Psoas muscle (tissue), 8 donors: ENCODE measurements around the gene SRGAP3. TPM values are rescaled to one million over a fixed set of nuclear protein-coding genes. Genes with fewer than 3 reads are reported as not detected.

Experiments
- ATAC-seq, 4 donors: fragments of 200-7000 bp; cut with Tn5 transposase; one replicate each; pipeline ENCODE4 v1.9.1; 2020; ENCODE audit warnings: moderate library complexity in 3 of 4, mild to moderate bottlenecking in 2 of 4
- DNase-seq, 2 donors: peaks; one replicate each; pipeline ENCODE4 v3.0.0-alpha.2; 2020
- H3K27ac ChIP-seq: fragments of 200-600 bp; one replicate; pipeline ENCODE4 v1.8.0; 2022
- H3K27me3 ChIP-seq, 3 donors: fragments of 200-600 bp in 1 of 3; one replicate each; pipeline versions ENCODE4 v1.6.1 to v1.8.0; 2013 to 2022; ENCODE audit warnings: low read length in 2 of 3, mild to moderate bottlenecking in 2 of 3, moderate library complexity in 1 of 3; ENCODE audit not compliant: insufficient read depth in 3 of 3
- H3K36me3 ChIP-seq, 2 donors: fragments of 200-600 bp in 1 of 2; one replicate each; pipeline versions ENCODE4 v1.6.1 to v1.8.0; 2013 to 2022; ENCODE audit warnings: low read depth in 1 of 2, mild to moderate bottlenecking in 1 of 2, moderate library complexity in 1 of 2; ENCODE audit not compliant: insufficient read depth in 1 of 2
- H3K4me1 ChIP-seq: fragments of 200-600 bp; one replicate; pipeline ENCODE4 v1.8.0; 2022
- H3K4me3 ChIP-seq: fragments of 200-600 bp; one replicate; pipeline ENCODE4 v1.8.0; 2022; ENCODE audit warnings: mild to moderate bottlenecking
- H3K9me3 ChIP-seq: fragments of 200-600 bp; one replicate; pipeline ENCODE4 v1.8.0; 2022
- CTCF ChIP-seq: fragments of 200-600 bp; IDR thresholded peaks from one replicate; pipeline ENCODE4 v1.8.0; 2022; ENCODE audit warnings: antibody characterized with exemption
- WGBS, 3 donors: extraction: QIAGEN DNeasy Blood & Tissue Kit; methylation state at CpG; one replicate each; pipeline versions ENCODE4 v1.1.6 to v1.1.7; 2013; 5-methylcytosine and 5-hydroxymethylcytosine counted together
- intact Hi-C, 2 donors: fragments of 100-400 bp; cut with DNase I; formaldehyde crosslinking; loops; one replicate each; pipeline versions ENCODE4 v1.11.0 to v1.14.2; 2022
- polyA plus RNA-seq, 3 donors: library from polyadenylated mRNA; stranded (reverse); fragments of 200-250 nt; gene quantifications; one replicate each; pipeline ENCODE4 v1.2.3, GENCODE V29; 2013
- total RNA-seq, 4 donors: library from RNA; stranded (reverse); fragmentation: NEBNext Ultra II Directional in 2 of 4; extraction: Animal tissue kit (Norgen Biotek cat#: 25700) in 2 of 4; gene quantifications; one replicate each; pipeline versions ENCODE4 v1.2.1 to v1.2.4, GENCODE V29; 2021 to 2023
- donor health status: healthy with polysubstance abuse.
- donor health status: DM: no; HTN: no; CAD: no; lungs with moderate emphysema.
- donor health status: Bipolar disorder and iron deficiency.
- donor health status: healthy.
- donor health status: DM: yes; HTN: yes; CAD: no.
- donor health status: DM: no; HTN: no; CAD: no.
- donor health status: DM: no; HTN: no; CAD: no.
- donor health status: DM: yes; HTN: yes; CAD: no.

The SRGAP3 gene
- total and polyA plus RNA-seq, 7 donors, result 0.77 to 7.6 (median 1.9) TPM

- no peak overlapping the region for H3K4me3 ChIP-seq
- no peak overlapping the region for H3K27ac ChIP-seq
- H3K4me1 ChIP-seq, result peaks cover 14% of the 10 kb centered on the region
- DNase-seq (no peak), ATAC-seq (no peak)
- intact Hi-C loops, result no loop called here
- TF ChIP-seq CTCF, result no peak
- 43 to 54% (median 44%) methylated on average over 7 of the region's 7 CpGs for WGBS, 3 donors
- no peaks in the 10 kb centered on the region for H3K9me3 ChIP-seq
- H3K27me3 ChIP-seq, result no peaks in the 10 kb centered on the region
- peaks cover 0 to 10% of the 10 kb centered on the region in 2 donors for H3K36me3 ChIP-seq
Measured at GRCh38 chr3:9026320-9027045, 223.0 kb downstream of the SRGAP3 start.

- WGBS, 3 donors, result 83 to 91% (median 90%) methylated on average over 2 of the region's 2 CpGs
- Histone ChIP-seq H3K4me1 (peaks cover 14% of the 10 kb centered on the region), H3K36me3 (peaks cover 0 to 10% of the 10 kb centered on the region in 2 donors), H3K27ac (no peak overlapping the region), H3K9me3 (no peaks in the 10 kb centered on the region), H3K4me3 (no peak overlapping the region), H3K27me3 (no peaks in the 10 kb centered on the region)
- intact Hi-C loops, result no loop called here
- no peak for DNase-seq
- no peak for ATAC-seq
- TF ChIP-seq CTCF, result no peak
Measured at GRCh38 chr3:9024341-9024740, 225.1 kb downstream of the SRGAP3 start.

GRCh38 chr3:9023226-9023590 is 226.2 kb downstream of the SRGAP3 start:
- ATAC-seq, result no peak
- H3K27me3 ChIP-seq, result no peaks in the 10 kb centered on the region
- no peaks in the 10 kb centered on the region for H3K9me3 ChIP-seq
- no peak overlapping the region for H3K4me3 ChIP-seq
- TF ChIP-seq CTCF, result no peak
- 68 to 87% (median 75%) methylated on average over 1 of the region's 1 CpG for WGBS, 3 donors
- H3K4me1 ChIP-seq, result peaks cover 9% of the 10 kb centered on the region
- H3K27ac ChIP-seq, result no peak overlapping the region
- intact Hi-C loops, result no loop called here
- DNase-seq, result no peak
- H3K36me3 ChIP-seq, result peaks cover 0 to 10% of the 10 kb centered on the region in 2 donors

- ATAC-seq, result no peak
Measured at GRCh38 chr3:9022305-9023225, 226.9 kb downstream of the SRGAP3 start.

More at GRCh38 chr3:9022305-9023225, 226.9 kb downstream of the SRGAP3 start:
- Histone ChIP-seq H3K4me3 (no peak overlapping the region), H3K9me3 (no peaks in the 10 kb centered on the region), H3K27ac (no peak overlapping the region), H3K4me1 (peaks cover 2% of the 10 kb centered on the region), H3K27me3 (no peaks in the 10 kb centered on the region), H3K36me3 (peaks cover 0 to 10% of the 10 kb centered on the region in 2 donors)
- TF ChIP-seq CTCF, result no peak
- WGBS, 3 donors, result 81 to 89% (median 83%) methylated on average over 15 of the region's 15 CpGs
- intact Hi-C loops, result no loop called here
- no peak for DNase-seq
